H1 (cell line): ENCODE measurements around the gene ESPNL.

Experiments used
- CHD2 ChIP-seq: IDR thresholded peaks from 2 replicates; pipeline ENCODE4 v1.6.1; 2012; ENCODE audit warnings: low read length, improper control_type of control experiment
- KDM1A ChIP-seq: fragments of 200-600, 300-600 bp; sonication (generic); IDR thresholded peaks from 2 replicates; pipeline ENCODE4 v1.7.1; 2016; ENCODE audit warnings: mild to moderate bottlenecking, low read length, borderline replicate concordance
- POLR2A ChIP-seq, 2 experiments: IDR thresholded peaks; 1 replicate in 1 of 2; 2 replicates in 1 of 2; pipeline ENCODE4 v1.6.1; 2011; ENCODE audit warnings: low read depth in 2 of 2, low read length in 2 of 2, mild to moderate bottlenecking in 2 of 2; ENCODE audit errors: control extremely low read depth in 1 of 2
- POLR2AphosphoS5 ChIP-seq: IDR thresholded peaks from 2 replicates; pipeline ENCODE4 v1.6.1; 2011; ENCODE audit warnings: low read depth, low read length
- TAF1 ChIP-seq: IDR thresholded peaks from 2 replicates; pipeline ENCODE4 v1.6.1; 2011; ENCODE audit warnings: mild to moderate bottlenecking, low read depth, low read length
- TEAD4 ChIP-seq: IDR thresholded peaks from 2 replicates; pipeline ENCODE4 v1.6.1; 2012; ENCODE audit warnings: low read depth, low read length, inconsistent platforms, mixed read lengths
- TF ChIP-seq, protein P1 (sequence below), 3 experiments: IDR thresholded peaks; 1 replicate in 2 of 3; 2 replicates in 1 of 3; pipeline versions ENCODE4 v1.5.1 to v1.6.1; 2011; ENCODE audit warnings: low read length in 3 of 3, mild to moderate bottlenecking in 3 of 3, inconsistent platforms in 2 of 3, low read depth in 1 of 3, moderate library complexity in 1 of 3; ENCODE audit not compliant: insufficient read depth in 1 of 3; ENCODE audit errors: control extremely low read depth in 1 of 3

GRCh38 chr2:238090887-238091286, 9.3 kb upstream of the ESPNL start:
- TF ChIP-seq, protein P1, sequence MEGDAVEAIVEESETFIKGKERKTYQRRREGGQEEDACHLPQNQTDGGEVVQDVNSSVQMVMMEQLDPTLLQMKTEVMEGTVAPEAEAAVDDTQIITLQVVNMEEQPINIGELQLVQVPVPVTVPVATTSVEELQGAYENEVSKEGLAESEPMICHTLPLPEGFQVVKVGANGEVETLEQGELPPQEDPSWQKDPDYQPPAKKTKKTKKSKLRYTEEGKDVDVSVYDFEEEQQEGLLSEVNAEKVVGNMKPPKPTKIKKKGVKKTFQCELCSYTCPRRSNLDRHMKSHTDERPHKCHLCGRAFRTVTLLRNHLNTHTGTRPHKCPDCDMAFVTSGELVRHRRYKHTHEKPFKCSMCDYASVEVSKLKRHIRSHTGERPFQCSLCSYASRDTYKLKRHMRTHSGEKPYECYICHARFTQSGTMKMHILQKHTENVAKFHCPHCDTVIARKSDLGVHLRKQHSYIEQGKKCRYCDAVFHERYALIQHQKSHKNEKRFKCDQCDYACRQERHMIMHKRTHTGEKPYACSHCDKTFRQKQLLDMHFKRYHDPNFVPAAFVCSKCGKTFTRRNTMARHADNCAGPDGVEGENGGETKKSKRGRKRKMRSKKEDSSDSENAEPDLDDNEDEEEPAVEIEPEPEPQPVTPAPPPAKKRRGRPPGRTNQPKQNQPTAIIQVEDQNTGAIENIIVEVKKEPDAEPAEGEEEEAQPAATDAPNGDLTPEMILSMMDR (IDR thresholded peaks at IDR 0.05; ENCODE audit: control extremely low read depth in 1 of 3, insufficient read depth in 1 of 3, low read depth in 1 of 3, low read length in 3 of 3), result no peak
- TF ChIP-seq POLR2A (IDR thresholded peaks at IDR 0.05; ENCODE audit: control extremely low read depth in 1 of 2, low read depth in 2 of 2, low read length in 2 of 2) (no peak), CHD2 (no peak), TEAD4 (no peak), KDM1A (no peak), TAF1 (no peak), POLR2AphosphoS5 (no peak)
